ENCODE results near the gene TMEM178A.
"Not testable (repeated sequence)": the region's sequence is repeated elsewhere in the genome, so short reads cannot be mapped to it uniquely, and the experiment has no call there.

The TMEM178A gene

DNA sequence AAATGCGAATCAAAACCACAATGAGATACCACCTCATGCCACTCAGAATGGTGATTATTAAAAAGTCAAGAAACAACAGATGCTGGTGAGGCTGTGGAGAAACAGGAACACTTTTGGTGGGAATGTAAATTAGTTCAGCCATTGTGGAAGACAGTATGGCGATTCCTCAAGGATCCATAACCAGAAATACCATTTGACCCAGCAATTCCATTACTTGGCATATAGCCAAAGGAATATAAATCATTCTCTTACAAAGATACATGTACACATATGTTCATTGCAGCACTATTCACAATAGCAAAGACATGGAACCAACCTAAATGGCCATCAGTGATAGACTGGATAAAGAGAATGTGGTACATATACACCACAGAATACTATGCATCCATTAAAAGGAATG is 9.5 kb upstream of the TMEM178A start:
- ATAC-seq (replicated peaks; ENCODE audit: extremely low read depth, poor library complexity, severe bottlenecking); H3K36me3 Mint-ChIP-seq (ENCODE audit: insufficient read depth): not testable (repeated sequence)
- peaks cover 43% of the 10 kb centered on the region for H3K27me3 Mint-ChIP-seq

DNA sequence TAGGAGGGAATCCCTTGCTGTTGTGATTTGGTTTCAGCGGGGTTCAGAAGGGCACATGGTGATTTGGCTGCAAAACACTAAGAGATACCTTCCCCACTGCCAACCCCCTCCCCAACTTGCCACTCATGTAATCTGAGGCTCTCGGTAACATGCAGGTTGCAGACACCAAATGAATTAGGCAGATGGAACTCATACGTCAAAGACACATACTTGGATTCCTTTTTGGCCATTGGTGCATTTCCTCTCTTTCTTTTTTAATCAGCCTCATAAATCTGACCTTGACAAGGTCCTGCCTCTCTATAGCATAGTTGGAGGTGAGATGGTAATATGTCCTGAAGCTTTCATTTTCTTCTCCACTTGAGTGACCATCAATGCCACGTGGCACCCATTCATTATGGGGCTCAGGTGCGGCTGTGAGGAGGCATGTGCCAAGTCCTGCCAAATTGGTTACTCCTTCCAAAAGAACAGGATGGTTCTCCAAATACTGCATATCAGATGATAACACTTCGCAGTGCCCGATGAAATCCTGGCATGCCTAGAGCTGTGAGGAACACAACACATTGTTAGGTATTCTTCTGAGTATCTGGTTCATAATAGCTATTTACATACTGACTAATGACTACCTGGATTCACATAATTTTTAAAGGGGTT is 8.3 kb upstream of the TMEM178A start:
- ATAC-seq (replicated peaks; ENCODE audit: extremely low read depth, poor library complexity, severe bottlenecking) (no peak), DNase-seq (ENCODE audit: low spot score in 2 of 2) (no peak)
- no peak overlapping the region for H3K27ac Mint-ChIP-seq (ENCODE audit: low read depth)
- H3K36me3 Mint-ChIP-seq (ENCODE audit: insufficient read depth) = peaks cover 2% of the 10 kb centered on the region
- no peaks in the 10 kb centered on the region for H3K4me1 Mint-ChIP-seq
- H3K9me3 Mint-ChIP-seq = no peaks in the 10 kb centered on the region
- H3K27me3 Mint-ChIP-seq = peaks cover 53% of the 10 kb centered on the region
- H3K4me3 Mint-ChIP-seq = no peak overlapping the region

More for the DNA sequence above, 9.5 kb upstream of the TMEM178A start:
- not testable (repeated sequence) for H3K4me3 Mint-ChIP-seq; H3K27ac Mint-ChIP-seq (ENCODE audit: low read depth); H3K9me3 Mint-ChIP-seq; DNase-seq (ENCODE audit: low spot score in 2 of 2); H3K4me1 Mint-ChIP-seq

DNA sequence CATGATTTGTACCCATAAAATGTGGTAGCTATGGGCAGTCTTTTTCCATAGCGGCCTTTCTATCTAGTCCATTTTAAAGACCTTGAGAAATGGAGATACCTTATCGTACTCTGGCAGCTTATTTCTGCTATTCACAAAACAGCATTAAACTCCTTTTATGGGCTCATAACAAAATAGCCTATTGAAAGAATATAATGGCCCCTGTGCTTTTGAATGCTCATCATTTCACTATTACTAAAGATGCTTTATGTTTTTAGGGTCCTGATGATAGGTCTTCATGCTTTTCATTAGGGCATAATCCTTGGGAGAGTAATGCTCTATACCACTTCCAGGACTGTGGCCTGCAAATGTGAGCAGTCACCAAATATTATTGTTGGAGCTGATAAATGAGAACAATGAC is 7.3 kb upstream of the TMEM178A start:
- Mint-ChIP-seq H3K4me3 (no peak overlapping the region), H3K36me3 (ENCODE audit: insufficient read depth) (peaks cover 2% of the 10 kb centered on the region), H3K27ac (ENCODE audit: low read depth) (no peak overlapping the region), H3K9me3 (no peaks in the 10 kb centered on the region), H3K27me3 (peaks cover 55% of the 10 kb centered on the region), H3K4me1 (no peaks in the 10 kb centered on the region)
- DNase-seq (ENCODE audit: low spot score in 2 of 2) (no peak), ATAC-seq (replicated peaks; ENCODE audit: extremely low read depth, poor library complexity, severe bottlenecking) (no peak)

DNA sequence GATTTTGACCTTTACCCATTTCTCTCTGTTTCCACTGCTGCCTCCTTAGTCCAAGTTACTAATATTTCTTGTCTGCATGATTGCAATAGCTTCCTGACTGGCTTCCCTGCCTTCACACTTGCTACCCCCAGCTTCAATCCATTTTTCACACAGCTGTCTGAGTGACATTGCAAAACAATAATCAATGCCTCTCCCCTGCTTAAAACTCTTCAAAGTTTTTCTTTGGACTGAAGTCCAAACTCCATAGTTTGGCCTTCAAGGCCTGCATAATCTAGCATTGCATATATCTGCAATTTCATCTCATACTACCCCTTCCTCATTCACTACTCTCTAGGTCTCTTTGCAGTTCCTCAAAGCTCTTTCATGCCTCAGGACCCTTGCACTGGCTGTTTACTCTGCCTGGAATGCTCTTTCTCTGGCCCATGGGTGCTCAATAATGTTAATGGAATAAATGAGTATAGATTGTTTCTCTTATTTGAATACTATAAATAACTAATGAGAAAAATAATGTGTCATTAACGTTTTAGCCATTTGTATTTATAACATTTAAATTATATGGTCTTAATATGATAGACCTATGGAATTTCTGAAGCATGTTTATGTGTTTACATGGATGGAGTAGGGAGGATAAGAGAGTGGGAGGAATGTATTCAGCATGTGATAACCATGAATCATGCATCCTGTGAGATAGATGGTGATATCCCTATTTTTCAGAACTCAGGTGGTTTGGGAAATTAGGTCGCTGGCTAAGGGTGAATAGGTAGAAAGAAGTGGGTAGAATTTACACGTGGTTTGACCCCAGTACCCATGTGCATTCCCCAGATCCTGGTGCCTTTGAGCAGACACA is 5.7 kb upstream of the TMEM178A start:
- Mint-ChIP-seq H3K4me1 (no peaks in the 10 kb centered on the region), H3K27ac (ENCODE audit: low read depth) (no peak overlapping the region), H3K9me3 (no peaks in the 10 kb centered on the region), H3K36me3 (ENCODE audit: insufficient read depth) (peaks cover 2% of the 10 kb centered on the region), H3K4me3 (no peak overlapping the region), H3K27me3 (peaks cover 52% of the 10 kb centered on the region)
- DNase-seq (ENCODE audit: low spot score in 2 of 2) = no peak
- ATAC-seq (replicated peaks; ENCODE audit: extremely low read depth, poor library complexity, severe bottlenecking) = no peak

DNA sequence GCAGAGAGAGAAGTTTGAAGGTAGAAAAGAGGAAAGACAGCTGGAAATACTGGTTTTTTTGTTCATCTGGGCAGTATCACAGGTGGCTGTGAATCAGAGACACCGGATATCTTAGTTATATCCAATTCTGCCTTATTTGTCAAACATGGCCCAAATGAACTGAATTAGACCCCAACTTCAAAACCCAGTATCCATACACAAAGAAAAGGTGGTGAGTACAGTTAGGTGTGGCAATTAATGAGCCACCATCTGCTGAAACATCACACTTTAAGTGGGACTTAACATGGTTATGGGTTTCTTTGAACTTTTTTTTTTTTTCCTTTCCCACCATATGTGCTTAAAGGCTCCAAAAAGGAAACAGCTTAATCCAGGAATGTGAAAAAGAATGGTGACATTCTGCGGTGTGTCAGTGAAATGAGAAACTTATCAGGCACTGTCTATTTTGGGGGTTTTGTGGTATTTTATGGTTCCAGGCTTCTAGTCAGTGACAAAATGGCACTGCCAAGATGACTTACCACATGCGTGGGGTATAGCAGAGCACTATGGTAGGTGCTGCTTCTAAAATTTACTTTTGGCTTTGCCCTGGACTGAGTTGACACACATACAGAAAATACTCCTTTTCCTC is 5.0 kb upstream of the TMEM178A start:
- Mint-ChIP-seq H3K4me3 (no peak overlapping the region), H3K4me1 (no peaks in the 10 kb centered on the region), H3K9me3 (no peaks in the 10 kb centered on the region), H3K27ac (ENCODE audit: low read depth) (no peak overlapping the region), H3K27me3 (peaks cover 59% of the 10 kb centered on the region), H3K36me3 (ENCODE audit: insufficient read depth) (peaks cover under 1% of the 10 kb centered on the region)
- ATAC-seq (replicated peaks; ENCODE audit: extremely low read depth, poor library complexity, severe bottlenecking) = no peak
- DNase-seq (ENCODE audit: low spot score in 2 of 2) = no peak

DNA sequence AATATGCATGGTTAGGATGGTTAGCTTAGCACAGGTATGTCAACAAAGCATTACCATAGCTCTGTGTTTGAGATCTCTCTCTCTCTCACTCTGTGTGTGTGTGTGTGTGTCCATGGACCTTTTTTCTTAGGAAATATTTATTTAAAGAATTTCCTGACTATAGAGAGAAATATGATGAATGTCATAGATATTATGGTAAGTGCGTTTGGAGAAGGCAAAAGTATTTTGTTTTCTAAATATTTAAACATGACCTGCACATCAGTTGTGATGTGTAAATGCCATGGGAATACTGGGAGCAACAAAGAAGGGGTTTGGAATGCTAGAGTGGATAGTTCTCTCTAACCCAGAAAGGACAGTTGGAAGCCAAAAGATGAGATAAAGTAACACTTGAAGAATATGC is 3.9 kb upstream of the TMEM178A start:
- Mint-ChIP-seq H3K36me3 (ENCODE audit: insufficient read depth) (peaks cover 2% of the 10 kb centered on the region), H3K4me3 (no peak overlapping the region), H3K27ac (ENCODE audit: low read depth) (no peak overlapping the region), H3K4me1 (peaks cover 6% of the 10 kb centered on the region), H3K27me3 (peaks cover 61% of the 10 kb centered on the region), H3K9me3 (no peaks in the 10 kb centered on the region)
- ATAC-seq (replicated peaks; ENCODE audit: extremely low read depth, poor library complexity, severe bottlenecking) (no peak), DNase-seq (ENCODE audit: low spot score in 2 of 2) (no peak)

DNA sequence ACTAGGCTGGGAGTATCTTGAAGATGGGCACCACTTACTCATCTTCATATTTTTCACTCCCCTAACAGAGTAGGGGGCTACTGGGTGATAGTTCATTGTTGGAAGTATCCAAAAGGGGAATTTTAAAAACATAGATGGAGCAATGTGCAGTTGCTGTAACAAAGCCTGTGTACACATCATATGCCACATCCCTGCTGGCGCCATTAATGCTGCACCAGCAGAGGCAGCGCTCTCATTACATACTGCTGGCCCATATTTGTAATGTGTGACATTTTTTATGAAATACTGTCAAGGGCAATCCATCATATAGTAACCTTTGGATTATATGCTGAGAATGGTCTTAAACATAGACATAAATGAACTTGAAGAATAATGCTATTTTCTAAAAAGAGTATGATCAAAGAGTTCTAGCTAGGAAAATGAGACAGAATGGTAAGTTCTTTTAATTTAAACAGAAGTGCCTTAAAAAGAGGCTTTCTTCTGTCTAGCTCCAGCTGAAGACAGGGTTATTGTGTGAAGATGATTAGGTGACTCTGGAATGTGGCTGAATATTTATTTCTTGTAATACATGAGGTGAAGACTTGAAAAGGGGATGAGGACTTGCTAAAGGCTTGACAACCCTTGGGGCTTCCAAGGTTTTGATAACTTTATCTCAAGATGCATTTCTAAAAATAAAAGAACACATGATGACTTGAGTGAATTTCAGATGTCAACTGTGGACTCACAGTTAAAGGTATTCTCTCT is 2.4 kb upstream of the TMEM178A start:
- H3K4me1 Mint-ChIP-seq = peaks cover 6% of the 10 kb centered on the region
- H3K4me3 Mint-ChIP-seq = no peak overlapping the region
- peaks cover 2% of the 10 kb centered on the region for H3K36me3 Mint-ChIP-seq (ENCODE audit: insufficient read depth)
- H3K27me3 Mint-ChIP-seq = peaks cover 77% of the 10 kb centered on the region
- no peak for ATAC-seq (replicated peaks; ENCODE audit: extremely low read depth, poor library complexity, severe bottlenecking)
- H3K9me3 Mint-ChIP-seq = no peaks in the 10 kb centered on the region
- H3K27ac Mint-ChIP-seq (ENCODE audit: low read depth) = no peak overlapping the region
- DNase-seq (ENCODE audit: low spot score in 2 of 2) = no peak

DNA sequence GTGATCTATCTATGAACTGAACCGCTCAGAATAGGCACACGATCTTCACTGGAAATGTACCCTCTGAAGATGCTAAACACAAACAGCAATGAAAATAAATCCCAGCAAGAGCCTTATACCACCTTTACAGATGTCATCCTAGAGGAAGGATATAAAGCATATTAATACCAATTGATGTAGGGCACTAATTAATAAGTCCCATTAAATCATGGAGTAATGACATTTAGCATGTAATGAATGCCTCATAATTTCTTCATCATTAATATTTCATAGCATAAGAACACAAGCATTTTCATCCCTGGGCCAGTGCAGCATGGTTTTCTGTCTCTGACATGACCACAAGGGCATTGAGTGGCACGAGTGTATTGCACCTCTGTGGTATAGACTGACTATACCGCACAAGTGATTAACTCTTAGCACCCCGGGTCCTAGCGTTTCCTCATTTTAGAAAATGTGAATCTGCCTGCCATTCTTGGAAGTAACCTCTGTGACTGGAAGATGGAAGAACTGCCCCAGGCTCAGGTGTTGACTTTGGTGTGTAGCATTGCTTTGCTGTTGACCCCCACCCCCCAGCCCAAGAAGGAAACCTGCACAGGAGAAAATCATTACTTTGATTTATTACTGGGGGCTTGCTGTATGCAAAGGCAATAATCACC is 1.4 kb upstream of the TMEM178A start:
- no peak overlapping the region for H3K4me3 Mint-ChIP-seq
- no peak overlapping the region for H3K27ac Mint-ChIP-seq (ENCODE audit: low read depth)
- H3K9me3 Mint-ChIP-seq = no peaks in the 10 kb centered on the region
- peaks cover 6% of the 10 kb centered on the region for H3K4me1 Mint-ChIP-seq
- peaks cover 82% of the 10 kb centered on the region for H3K27me3 Mint-ChIP-seq
- ATAC-seq (replicated peaks; ENCODE audit: extremely low read depth, poor library complexity, severe bottlenecking) = no peak
- H3K36me3 Mint-ChIP-seq (ENCODE audit: insufficient read depth) = peaks cover 2% of the 10 kb centered on the region
- DNase-seq (ENCODE audit: low spot score in 2 of 2) = no peak

DNA sequence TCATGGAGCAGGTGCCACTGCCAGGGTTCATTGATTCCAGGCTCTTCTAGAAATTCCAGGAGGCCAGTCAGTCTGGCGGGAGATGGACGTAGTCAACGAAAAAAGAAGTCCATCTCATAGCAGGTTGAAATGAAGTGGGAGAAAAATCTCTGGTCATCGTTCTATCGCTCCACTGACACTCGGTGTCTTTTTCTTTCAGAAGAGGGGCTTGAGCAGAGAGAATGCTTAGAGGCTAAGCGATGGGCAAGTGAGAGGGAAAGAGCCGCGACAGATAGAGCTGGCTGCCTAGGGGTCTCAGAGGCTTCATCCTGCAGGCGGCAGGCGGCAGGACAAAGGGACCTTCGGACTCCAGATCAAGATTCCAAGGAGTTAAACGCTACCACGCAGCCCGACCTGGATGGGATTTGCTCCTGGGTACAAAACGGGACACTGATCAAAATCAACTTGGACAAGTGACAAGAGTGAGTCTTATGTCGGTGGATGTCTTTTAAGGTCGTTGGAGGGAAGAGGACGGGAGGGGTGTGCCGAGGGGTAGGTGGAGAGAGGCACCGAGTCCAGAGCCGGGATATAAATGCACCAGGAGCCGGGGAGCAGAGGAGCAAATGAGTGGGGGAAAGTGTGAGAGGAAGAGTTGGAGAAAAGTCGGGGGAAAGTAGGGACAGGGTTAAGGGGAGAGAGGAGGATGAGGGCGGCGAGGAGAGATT is 677 bp upstream of the TMEM178A start:
- no peaks in the 10 kb centered on the region for H3K9me3 Mint-ChIP-seq
- no peak for DNase-seq (ENCODE audit: low spot score in 2 of 2)
- H3K4me3 Mint-ChIP-seq = peak overlapping the region; percentile 50
- H3K27me3 Mint-ChIP-seq = peaks cover 82% of the 10 kb centered on the region
- ATAC-seq (replicated peaks; ENCODE audit: extremely low read depth, poor library complexity, severe bottlenecking) = no peak
- peaks cover 2% of the 10 kb centered on the region for H3K36me3 Mint-ChIP-seq (ENCODE audit: insufficient read depth)
- H3K4me1 Mint-ChIP-seq = peaks cover 6% of the 10 kb centered on the region
- H3K27ac Mint-ChIP-seq (ENCODE audit: low read depth) = no peak overlapping the region

DNA sequence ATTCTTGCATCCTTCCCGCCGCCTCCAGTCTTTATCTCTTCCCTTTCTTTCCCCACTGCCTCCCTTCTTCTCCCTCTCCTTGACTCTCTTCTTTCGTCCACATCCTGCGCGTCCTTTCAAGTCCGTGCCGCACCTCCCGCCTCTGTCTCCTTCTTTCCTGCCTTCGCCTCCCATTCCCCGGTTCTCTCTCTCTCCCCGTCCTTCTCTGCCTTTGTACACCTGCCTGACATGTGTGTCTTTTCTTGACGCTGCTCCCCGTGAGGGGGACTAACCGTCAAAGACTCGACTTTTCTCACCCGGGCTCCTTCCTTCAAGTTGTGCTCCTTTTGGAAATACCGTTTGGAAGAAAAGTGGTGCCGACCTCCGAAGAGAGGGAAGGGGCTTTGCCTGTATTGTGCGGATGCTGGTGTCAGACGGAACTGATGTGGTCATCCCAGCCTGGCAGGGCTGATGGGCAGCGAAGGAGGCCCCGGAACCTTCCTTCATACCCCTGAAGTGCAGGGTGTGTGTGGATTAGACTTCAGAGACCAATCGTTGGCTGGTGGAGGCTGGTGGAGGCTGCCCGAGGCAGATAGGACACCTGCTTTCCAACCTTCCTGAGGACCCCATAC is 879 bp downstream of the TMEM178A start:
- no peak overlapping the region for H3K27ac Mint-ChIP-seq (ENCODE audit: low read depth)
- H3K27me3 Mint-ChIP-seq = peaks cover 77% of the 10 kb centered on the region
- H3K9me3 Mint-ChIP-seq = no peaks in the 10 kb centered on the region
- DNase-seq (ENCODE audit: low spot score in 2 of 2) (no peak), ATAC-seq (replicated peaks; ENCODE audit: extremely low read depth, poor library complexity, severe bottlenecking) (no peak)
- H3K36me3 Mint-ChIP-seq (ENCODE audit: insufficient read depth) = peaks cover 2% of the 10 kb centered on the region
- peak overlapping the region; percentile 50 for H3K4me3 Mint-ChIP-seq
- peaks cover 6% of the 10 kb centered on the region for H3K4me1 Mint-ChIP-seq

DNA sequence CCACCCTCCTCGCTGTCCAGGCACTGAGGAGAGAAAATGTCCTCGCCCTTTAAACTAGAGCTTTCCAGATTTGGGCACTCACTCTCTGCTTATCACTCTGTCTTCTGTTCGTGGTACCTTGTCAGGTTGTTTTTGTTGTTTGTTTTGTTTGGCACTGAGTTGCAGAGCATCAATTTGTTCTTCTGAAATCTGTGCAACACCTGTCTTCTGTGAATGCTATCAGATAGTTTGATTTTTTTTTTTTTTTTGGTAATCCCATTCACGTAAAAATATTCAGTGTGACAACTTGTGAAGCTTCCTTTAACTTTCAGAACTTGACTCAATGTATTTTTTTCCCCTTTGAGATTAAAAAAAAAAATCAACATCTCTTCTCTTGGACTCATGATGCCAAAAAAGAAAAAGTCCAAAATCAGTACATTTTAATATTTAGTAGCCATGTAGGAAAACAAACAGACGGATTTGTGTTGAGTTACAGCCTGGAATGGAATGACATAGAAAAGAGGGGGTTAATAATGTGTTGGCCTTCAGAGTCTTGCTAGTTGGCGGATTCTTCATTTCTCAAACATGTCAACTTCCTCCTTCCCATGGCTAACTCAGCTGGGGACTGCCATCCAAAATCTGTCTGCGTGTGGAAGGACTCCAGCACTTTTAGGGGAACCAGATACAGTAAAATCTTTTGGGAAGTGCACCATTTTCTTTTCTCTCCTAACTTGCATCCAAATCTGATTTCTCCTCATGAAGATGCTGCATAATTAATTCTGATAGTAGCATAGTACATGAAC is 1.6 kb downstream of the TMEM178A start:
- H3K27me3 Mint-ChIP-seq = peaks cover 73% of the 10 kb centered on the region
- ATAC-seq (replicated peaks; ENCODE audit: extremely low read depth, poor library complexity, severe bottlenecking) (no peak), DNase-seq (ENCODE audit: low spot score in 2 of 2) (no peak)
- H3K4me3 Mint-ChIP-seq = no peak overlapping the region
- peaks cover 2% of the 10 kb centered on the region for H3K36me3 Mint-ChIP-seq (ENCODE audit: insufficient read depth)
- H3K9me3 Mint-ChIP-seq = no peaks in the 10 kb centered on the region
- H3K27ac Mint-ChIP-seq (ENCODE audit: low read depth) = no peak overlapping the region
- H3K4me1 Mint-ChIP-seq = peaks cover 6% of the 10 kb centered on the region
